HG03354 (cell line): ENCODE data around the gene P3H3.
"Not testable (repeated sequence)": the region's sequence is repeated elsewhere in the genome, so short reads cannot be mapped to it uniquely, and the experiment has no call there.

ENCODE experiments used
- ATAC-seq: cut with Tn5 transposase; IDR thresholded peaks from one replicate; pipeline ENCODE4 v1.9.1; 2021; ENCODE audit warnings: mild to moderate bottlenecking; ENCODE audit not compliant: unreplicated experiment, poor library complexity, severe bottlenecking

Gene P3H3

DNA sequence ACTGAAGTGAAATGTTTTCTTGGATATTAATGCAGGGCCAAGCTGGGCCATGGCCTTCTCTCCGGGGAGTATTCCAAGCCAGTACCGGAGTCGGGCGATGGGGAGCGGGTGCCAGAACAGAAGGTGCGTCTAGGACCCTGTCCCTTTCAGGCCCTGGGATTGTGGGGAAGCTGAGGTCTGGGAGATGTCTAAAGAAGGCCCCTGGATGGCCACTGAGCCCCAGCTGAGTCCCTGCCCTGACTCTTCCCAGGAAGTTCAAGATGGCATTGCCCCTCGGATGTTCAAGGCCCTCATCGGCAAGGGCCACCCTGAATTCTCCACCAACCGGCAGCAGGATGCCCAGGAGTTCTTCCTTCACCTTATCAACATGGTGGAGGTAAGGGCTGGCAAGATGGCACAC is 31.9 kb downstream of the P3H3 start:
- no peak for ATAC-seq

DNA sequence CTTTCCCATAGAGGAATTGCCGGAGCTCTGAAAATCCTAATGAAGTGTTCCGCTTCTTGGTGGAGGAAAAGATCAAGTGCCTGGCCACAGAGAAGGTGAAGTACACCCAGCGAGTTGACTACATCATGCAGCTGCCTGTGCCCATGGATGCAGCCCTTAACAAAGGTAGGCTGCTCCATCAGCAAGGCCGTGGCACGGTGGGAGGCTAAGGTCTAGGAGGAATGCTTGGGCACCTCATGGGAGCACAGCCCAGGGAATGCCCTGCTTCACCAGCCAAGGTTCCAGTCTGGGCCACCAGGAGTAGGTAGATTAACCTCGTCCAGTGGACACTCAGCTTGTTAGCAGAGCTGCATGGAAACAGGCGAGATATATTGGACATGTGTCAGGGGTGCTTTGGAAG is 32.7 kb downstream of the P3H3 start:
- ATAC-seq = no peak

DNA sequence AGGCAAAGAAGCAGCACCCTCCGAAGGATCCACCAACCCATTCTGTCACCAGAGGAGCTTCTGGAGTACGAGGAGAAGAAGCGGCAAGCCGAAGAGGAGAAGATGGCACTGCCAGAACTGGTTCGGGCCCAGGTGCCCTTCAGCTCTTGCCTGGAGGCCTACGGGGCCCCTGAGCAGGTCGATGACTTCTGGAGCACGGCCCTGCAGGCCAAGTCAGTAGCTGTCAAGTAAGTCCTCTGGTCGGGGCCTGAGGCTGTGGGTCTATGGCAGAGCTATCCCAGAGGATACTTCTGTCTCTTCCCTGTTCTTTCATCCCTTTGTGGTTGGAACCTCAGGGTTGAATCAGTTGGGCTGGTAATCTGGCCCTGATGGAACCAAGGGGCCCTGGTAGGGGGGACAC is 33.2 kb downstream of the P3H3 start:
- ATAC-seq = no peak

DNA sequence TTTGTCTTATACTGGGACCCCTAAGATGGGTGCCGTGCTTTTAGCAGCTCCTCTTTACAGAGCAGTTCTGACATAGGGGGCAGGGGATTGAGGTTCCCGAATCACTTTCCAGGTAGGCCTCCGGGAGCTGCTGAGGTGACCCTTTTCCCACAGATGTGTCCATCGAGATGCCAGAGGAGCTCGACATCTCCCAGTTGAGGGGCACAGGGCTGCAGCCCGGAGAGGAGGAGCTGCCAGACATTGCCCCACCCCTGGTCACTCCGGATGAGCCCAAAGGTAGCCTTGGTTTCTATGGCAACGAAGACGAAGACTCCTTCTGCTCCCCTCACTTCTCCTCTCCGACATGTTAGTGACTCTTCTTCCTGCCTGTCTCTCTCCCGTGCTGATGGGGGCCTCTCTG is 34.8 kb downstream of the P3H3 start:
- no peak for ATAC-seq

DNA sequence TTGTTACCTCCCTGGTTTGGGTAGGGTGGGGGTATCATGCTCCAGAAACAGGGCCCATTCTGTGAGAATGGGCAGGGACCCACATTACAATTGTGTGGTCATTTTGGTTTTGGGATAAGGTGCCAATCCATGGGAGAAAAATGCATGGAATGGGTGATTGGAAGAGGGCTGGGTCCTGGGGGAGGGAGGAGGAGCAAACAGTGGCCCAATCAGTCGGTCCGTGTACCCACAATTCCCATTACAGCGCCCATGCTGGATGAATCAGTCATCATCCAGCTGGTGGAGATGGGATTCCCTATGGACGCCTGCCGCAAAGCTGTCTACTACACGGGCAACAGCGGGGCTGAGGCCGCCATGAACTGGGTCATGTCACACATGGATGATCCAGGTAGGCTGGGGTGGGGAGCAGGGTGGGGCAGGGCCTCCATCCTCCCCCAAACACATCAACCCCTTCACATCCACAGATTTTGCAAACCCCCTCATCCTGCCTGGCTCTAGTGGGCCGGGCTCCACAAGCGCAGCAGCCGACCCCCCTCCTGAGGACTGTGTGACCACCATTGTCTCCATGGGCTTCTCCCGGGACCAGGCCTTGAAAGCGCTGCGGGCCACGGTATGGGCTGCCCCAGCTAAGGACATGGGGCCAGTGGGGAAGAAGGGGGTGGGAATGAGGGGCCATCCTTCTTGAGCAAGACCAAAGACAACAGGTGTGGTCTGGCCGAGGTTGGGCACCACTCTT is 35.5 kb downstream of the P3H3 start:
- no peak for ATAC-seq

DNA sequence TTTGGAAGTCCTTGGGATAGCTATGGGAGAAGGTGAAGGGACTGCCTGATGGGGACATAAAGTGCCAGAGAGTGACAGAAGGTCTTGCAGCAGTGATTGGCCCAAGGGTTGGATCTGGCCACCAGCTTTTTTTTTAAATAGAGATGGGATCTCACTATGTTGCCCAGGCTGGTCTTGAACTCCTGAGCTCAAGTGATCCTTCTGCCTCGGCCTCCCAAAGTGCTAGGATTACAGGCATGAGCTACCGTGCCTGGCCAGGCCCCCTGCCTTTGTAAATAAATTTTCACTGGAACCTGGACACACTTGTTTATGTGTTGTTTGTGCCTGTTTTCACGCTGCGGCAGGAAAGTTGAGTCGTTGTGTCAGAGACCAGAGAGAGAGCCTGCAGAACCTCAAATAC is 37.1 kb downstream of the P3H3 start:
- ATAC-seq = not testable (repeated sequence)

DNA sequence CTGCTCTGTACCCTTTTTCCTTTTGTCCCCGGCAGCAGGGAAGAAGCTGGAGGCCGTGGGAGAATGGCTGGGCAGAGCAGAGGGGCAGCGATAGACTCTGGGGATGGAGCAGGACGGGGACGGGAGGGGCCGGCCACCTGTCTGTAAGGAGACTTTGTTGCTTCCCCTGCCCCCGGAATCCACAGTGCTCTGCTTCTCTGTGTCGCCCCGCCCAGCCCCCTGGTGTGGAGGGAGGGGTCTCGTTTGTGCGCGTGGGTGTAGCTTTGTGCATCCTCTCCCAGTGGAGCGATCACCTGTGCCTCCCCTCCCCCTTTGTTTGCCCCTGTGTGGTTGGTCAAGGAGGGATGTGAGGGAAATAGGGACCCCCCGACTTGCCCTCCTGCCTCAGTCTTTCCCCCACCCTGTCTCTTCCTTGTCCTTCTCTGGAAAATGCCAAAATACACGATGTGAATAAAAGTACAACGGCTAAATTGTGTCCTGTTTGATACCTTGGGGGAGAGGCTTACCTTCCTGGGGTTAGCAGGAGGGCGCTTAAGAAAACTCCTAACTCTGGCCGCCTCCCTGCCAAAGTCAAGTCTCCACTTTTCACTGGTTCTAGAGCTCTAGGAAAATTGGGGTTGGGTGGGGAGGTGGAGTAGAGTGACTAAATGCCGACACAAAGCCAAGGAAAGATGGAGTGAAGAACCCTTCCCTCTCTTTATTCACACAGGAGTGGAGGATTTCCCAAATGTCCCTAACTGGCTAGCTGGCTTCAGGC is 38.1 kb downstream of the P3H3 start:
- no peak for ATAC-seq

DNA sequence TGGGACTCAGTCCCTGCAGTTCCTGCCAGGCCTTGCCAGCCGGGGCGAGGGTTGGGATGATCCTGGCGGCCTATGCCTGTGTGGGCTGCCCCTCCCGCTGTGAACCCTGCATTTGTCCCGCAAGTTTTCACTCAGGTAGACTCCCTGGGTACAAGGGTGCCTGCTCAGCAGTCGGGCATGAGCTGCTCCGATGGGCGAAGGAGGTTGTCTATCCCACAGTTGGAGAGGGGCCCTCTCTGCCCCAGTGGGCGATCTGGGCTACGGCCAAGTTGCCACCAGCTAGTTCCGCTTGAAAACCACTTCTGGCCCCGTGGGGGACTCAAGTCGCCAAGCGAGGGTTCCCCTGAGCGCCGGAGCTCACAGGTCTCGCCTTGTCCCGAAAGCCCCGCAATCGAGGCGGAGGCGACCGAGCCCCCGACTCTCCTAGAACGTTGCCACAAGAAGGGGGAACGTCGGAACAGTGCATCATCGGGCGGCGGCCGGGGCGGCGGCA is 38.8 kb downstream of the P3H3 start:
- ATAC-seq = peak; percentile 15

DNA sequence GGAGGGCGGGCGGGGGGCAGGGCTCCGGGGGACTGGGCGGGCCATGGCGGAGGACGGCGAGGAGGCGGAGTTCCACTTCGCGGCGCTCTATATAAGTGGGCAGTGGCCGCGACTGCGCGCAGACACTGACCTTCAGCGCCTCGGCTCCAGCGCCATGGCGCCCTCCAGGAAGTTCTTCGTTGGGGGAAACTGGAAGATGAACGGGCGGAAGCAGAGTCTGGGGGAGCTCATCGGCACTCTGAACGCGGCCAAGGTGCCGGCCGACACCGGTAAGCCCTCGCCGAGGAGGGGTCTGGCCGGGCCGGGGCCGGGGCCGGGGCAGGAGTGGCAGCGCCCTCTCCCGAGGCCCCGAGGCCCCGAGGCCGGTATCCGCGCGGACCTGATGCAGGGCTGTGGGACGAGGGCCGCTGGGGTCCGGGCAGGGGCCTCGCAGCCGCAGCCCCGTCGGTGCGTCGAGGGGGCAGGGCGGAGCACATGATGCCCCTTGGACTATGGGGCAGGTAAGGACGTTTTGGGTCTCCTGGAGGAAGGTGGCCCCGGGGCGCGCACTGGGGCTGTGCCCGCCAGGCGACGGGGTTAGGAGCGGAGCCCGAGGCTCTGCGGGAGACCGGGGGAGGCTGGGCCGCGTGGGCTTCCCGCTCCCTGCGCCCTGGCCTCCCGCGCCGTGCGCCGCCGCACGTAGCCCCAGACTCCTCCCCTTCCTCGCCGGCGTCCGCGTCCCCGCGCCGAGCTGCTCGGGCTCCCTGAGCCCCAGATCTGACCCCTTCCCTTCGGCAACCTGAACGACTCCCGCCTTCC is 39.4 kb downstream of the P3H3 start, which contains the start of gene TPI1:
TPI1 (plus strand) TSS at position 119 of the 798 bp plus-strand sequence; CDS start at position 155, 36 bp downstream.
- peak; percentile 66 for ATAC-seq

DNA sequence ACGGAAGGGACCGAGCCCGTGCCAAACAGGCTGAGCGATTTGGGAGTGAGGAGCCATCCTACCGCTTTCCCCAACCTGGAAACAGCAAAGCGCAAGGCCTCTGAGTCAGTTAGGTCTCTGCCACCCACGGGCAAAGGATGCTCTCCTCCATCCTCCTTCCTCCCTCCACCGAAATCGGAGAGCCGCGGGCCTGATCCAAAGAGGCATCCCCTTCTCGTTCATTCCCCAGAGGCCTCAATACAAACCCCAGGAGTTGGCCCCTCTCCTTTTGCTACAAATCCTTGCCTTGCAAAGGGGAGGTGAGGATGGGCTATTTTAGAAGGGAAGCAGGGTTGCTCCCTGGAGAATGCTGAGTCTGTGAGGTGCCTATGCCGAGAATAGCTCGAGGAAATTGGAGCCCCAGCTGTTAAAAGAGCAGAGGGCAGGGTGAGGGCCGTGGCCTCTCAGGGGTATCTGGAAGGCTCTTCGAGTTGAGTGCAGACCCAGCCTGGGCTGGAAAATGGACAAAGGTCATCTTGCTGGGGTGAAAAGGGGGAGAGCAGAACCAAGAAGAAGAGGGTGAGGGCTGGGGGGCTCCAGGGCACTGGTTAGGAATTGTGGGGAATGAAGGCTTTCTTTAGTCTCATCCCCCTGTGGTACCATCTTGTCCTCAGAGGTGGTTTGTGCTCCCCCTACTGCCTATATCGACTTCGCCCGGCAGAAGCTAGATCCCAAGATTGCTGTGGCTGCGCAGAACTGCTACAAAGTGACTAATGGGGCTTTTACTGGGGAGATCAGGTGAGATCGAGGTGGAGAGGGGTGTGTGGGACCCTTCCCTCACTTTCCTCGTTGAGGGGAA is 40.2 kb downstream of the P3H3 start:
- ATAC-seq = no peak

DNA sequence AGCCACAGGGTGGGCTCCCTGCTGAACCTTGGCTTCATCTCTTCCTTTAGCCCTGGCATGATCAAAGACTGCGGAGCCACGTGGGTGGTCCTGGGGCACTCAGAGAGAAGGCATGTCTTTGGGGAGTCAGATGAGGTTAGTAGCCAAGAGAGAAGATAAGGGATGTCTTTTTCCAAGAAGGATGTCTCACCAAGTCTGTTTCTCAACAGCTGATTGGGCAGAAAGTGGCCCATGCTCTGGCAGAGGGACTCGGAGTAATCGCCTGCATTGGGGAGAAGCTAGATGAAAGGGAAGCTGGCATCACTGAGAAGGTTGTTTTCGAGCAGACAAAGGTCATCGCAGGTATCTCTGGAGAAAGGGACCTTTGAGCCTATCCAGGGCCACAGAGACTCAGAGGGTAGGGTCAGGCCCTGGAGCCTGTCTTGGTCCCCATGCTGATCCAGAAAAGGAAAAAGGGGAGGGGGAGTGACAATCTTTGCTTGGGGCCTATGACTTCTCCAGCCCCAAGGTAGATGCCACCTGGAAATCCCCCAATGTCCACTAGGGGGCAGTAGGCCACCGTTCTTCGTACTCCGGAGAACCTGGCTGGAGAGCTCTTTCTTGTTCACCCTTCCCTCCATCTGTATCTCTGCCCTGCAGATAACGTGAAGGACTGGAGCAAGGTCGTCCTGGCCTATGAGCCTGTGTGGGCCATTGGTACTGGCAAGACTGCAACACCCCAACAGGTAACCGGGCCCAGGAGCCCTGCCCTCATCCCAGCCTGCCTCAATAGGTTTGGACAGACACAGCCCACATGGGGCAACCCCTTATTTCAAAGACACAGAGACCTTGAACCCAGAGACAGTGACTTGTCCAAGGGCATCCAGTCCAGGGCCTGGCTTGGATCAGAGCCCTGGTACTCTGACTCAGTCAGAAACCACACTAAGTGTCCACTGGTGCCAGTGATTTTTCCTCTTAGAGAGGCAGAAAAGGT is 41.1 kb downstream of the P3H3 start:
- ATAC-seq = no peak

DNA sequence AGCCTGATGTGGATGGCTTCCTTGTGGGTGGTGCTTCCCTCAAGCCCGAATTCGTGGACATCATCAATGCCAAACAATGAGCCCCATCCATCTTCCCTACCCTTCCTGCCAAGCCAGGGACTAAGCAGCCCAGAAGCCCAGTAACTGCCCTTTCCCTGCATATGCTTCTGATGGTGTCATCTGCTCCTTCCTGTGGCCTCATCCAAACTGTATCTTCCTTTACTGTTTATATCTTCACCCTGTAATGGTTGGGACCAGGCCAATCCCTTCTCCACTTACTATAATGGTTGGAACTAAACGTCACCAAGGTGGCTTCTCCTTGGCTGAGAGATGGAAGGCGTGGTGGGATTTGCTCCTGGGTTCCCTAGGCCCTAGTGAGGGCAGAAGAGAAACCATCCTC is 42.1 kb downstream of the P3H3 start:
- not testable (repeated sequence) for ATAC-seq

DNA sequence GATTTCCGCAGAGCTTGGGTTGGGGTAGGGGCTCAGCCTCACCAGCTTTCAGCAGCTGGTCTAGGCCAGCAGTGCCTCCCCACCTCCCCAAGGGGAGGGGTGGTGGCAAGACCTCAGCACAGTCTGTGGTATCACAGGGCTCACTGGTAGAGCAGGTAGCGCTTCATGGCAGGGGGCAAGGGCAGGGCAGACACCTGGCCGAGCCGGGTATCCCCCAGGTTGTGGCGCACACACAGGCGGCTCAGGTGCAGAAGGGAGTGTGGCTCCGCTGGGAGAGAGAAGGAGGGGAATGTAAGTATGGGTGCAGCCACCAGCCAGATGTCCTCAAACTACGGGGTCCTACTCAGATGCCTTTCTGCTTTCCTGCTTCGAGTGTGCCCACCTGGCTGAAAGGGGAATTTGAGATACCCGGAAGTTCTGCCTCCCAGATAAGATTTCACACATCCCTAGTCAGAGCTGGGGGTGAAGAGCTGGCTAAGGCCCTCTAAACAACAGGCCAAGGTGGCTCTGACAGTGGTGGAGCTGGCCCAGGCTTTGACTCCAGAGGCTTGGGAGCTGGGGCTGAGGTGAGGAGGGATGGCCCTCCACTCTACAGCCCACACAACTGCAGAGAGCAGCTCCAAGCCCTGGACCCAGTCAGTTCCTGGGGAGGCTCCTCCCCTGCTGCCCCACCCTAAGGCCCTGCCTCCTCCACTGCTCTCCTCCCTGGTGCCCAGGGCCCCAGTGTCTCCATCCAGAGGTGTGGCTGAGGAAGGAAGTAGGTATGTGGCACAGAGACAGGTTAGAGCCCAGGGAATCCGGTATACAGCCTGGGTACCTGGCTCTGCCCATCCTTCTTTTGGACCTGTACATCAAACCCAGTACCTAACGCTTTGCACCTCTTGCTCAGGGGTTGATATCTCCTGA is 43.1 kb downstream of the P3H3 start:
- no peak for ATAC-seq

DNA sequence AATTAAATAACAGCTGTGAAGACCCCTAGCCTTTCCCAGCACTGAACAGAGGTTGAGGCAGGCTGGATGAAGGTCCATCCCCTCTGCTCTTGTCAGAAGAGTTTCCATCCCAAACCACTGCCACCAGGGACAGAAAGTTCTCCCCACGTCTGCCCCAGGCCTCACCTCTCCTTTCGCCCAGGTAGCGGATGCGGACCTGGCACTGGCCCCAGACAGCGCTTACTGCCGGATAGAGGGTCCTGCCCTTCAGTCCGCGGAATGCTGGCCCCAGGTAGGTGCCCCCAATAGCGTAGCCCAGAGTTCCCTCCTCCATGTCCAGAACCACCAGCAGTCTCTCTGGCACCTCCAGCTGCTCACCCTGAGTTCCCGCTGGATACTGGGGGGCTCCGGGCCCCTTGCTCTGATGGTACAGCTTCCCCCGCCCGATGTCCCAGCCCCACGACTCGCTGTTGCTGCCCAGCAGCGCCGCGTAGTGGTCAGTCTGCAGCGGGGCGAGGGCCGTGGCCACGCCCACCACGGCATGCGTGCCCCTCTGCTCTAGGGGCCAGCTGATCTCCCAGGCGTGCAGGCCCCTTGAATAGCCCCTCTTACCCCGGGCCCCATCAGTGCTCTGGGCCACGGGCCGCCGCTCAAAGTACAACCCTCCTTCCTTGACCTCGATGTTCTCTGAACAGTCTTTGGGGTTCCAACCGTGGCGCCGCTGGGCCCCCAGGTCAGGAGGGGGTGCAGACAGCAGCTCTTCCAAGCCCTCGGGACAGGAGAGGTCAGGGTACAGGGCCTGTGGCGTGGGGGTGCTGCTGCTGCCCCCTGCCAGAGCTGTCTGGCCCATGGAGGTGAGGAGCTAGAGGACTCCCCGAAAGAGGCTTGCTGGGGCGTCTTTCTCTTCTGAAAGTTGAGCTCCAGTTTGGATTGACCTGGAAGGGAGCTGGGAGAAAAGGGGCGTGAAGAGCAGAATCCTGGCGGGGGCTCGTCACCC is 44.2 kb downstream of the P3H3 start:
- peak; percentile 27 for ATAC-seq

DNA sequence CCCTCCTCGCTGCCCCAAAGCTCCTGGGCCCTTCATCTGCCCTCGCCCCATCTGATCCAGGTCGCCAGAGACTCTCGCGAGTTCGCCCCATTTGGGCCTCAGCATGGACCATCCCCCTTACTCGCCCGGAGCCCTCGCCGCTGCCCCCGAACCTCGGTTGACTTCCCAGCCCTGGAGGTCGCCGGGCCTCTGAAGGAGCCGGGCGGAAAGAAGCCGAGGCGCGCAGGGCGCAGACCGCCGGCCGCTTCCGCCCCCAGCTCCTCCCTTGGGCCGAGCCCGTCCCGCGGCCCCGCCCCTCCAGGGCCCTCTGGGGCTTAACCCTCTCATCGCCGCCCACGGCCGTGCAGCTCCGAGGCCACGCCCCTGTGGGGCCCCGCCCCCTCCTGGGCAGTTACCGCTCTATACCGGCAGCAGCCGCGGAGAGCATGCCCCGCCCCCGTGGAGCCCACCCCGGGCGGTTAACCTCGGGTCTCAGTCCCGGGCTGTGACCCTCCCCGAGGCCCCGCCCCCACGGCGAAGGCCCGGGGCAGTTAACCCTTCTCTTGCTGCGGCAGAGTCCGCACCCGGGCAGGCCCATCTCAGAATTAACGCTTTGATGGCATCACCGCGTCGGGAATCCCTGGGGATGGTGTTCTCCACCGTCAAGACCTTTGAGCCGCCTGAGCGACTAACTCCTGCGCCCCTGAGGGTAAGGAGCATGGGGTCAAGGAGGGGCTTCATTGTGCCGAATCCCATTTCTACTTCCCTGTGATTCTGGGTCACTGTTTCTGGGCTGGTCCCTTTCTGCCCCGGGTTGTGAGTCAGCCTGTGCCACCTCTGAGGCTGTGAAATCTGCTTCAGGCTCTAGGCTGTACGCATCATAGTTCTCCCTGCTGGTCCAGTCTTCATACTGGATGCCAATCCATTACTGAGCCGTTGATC is 45.1 kb downstream of the P3H3 start, which contains the start of gene SPSB2:
SPSB2 (minus strand) TSS at position 210 of the 921 bp plus-strand sequence. CDS start 402 bp downstream, outside the sequence.
- peak; percentile 79 for ATAC-seq
